ENCODE data around the gene KCNMA1. TPM values are rescaled to one million over a fixed set of nuclear protein-coding genes. Genes with fewer than 3 reads are reported as not detected.

The KCNMA1 gene
- polyA plus RNA-seq, 6 donors from 2014 or later, result not detected

GRCh38 chr10:77649333-77650331, 12.0 kb upstream of the KCNMA1 start:
- Mint-ChIP-seq H3K4me1 (peaks cover 0 to 5% (median 3%) of the 10 kb centered on the region in 3 donors), H3K4me3 (no peak overlapping the region), H3K36me3 (peaks cover 0 to 4% of the 10 kb centered on the region in 2 donors), H3K9me3 (peaks cover 0 to 18% (median 5%) of the 10 kb centered on the region in 7 donors), H3K27me3 (peaks cover 0 to 9% (median 7%) of the 10 kb centered on the region in 3 donors), H3K27ac (peak overlapping the region in 1 of 6 donors; percentile 76)
- ATAC-seq (ENCODE audit: low read depth in 2 of 2) (no peak), DNase-seq (no peak)

GRCh38 chr10:77648472-77648871, 10.9 kb upstream of the KCNMA1 start:
- DNase-seq (no peak), ATAC-seq (ENCODE audit: low read depth in 2 of 2) (no peak)
- Mint-ChIP-seq H3K4me1 (peaks cover 0 to 5% (median 3%) of the 10 kb centered on the region in 3 donors), H3K27ac (no peak overlapping the region), H3K36me3 (peaks cover 0 to 4% of the 10 kb centered on the region in 2 donors), H3K4me3 (no peak overlapping the region), H3K9me3 (peaks cover 0 to 15% (median 5%) of the 10 kb centered on the region in 7 donors), H3K27me3 (peaks cover 4 to 14% (median 5%) of the 10 kb centered on the region in 3 donors)

- Mint-ChIP-seq H3K9me3 (peaks cover 0 to 8% (median under 1%) of the 10 kb centered on the region in 7 donors), H3K27me3 (peaks cover 0 to 14% (median 4%) of the 10 kb centered on the region in 3 donors), H3K4me1 (peaks cover 0 to 5% (median 3%) of the 10 kb centered on the region in 3 donors), H3K36me3 (no peaks in the 10 kb centered on the region), H3K27ac (no peak overlapping the region), H3K4me3 (no peak overlapping the region)
- ATAC-seq (ENCODE audit: low read depth in 2 of 2) (no peak), DNase-seq (no peak)
Measured at GRCh38 chr10:77647543-77648293, 10.1 kb upstream of the KCNMA1 start.

GRCh38 chr10:77644557-77645243, 7.1 kb upstream of the KCNMA1 start:
- DNase-seq, result no peak

GRCh38 chr10:77643795-77644468, 6.3 kb upstream of the KCNMA1 start:
- H3K36me3 Mint-ChIP-seq, result no peaks in the 10 kb centered on the region
- no peaks in the 10 kb centered on the region for H3K9me3 Mint-ChIP-seq
- H3K4me3 Mint-ChIP-seq, result no peak overlapping the region
- peaks cover 33 to 35% (median 34%) of the 10 kb centered on the region in 3 donors for H3K27me3 Mint-ChIP-seq
- DNase-seq (peak; percentile 27), ATAC-seq (ENCODE audit: low read depth in 2 of 2) (no peak)
- H3K27ac Mint-ChIP-seq, result no peak overlapping the region
- peaks cover under 1 to 9% (median 4%) of the 10 kb centered on the region in 3 donors for H3K4me1 Mint-ChIP-seq

More at GRCh38 chr10:77644557-77645243, 7.1 kb upstream of the KCNMA1 start:
- Mint-ChIP-seq H3K4me3 (no peak overlapping the region), H3K9me3 (no peaks in the 10 kb centered on the region), H3K36me3 (no peaks in the 10 kb centered on the region), H3K4me1 (peaks cover 0 to 8% (median 4%) of the 10 kb centered on the region in 3 donors), H3K27ac (no peak overlapping the region), H3K27me3 (peaks cover 26 to 28% (median 26%) of the 10 kb centered on the region in 3 donors)
- no peak for ATAC-seq (ENCODE audit: low read depth in 2 of 2)

GRCh38 chr10:77641788-77642397, 4.3 kb upstream of the KCNMA1 start:
- Mint-ChIP-seq H3K9me3 (no peaks in the 10 kb centered on the region), H3K36me3 (peaks cover 0 to 7% of the 10 kb centered on the region in 2 donors), H3K27ac (no peak overlapping the region), H3K4me1 (peaks cover 11 to 15% (median 12%) of the 10 kb centered on the region in 3 donors), H3K27me3 (peaks cover 33 to 46% (median 46%) of the 10 kb centered on the region in 3 donors), H3K4me3 (no peak overlapping the region)
- DNase-seq (peak; percentile 44), ATAC-seq (ENCODE audit: low read depth in 2 of 2) (no peak)

- peaks cover 0 to 7% of the 10 kb centered on the region in 2 donors for H3K36me3 Mint-ChIP-seq
- H3K4me1 Mint-ChIP-seq, result peaks cover 16 to 19% (median 17%) of the 10 kb centered on the region in 3 donors
- no peak for DNase-seq
- ATAC-seq (ENCODE audit: low read depth in 2 of 2), result no peak
- no peaks in the 10 kb centered on the region for H3K9me3 Mint-ChIP-seq
- H3K4me3 Mint-ChIP-seq, result peak overlapping the region in 1 of 8 donors; percentile 52
- H3K27me3 Mint-ChIP-seq, result peaks cover 38 to 52% (median 51%) of the 10 kb centered on the region in 3 donors
- no peak overlapping the region for H3K27ac Mint-ChIP-seq
Measured at GRCh38 chr10:77641344-77641743, 3.7 kb upstream of the KCNMA1 start.

GRCh38 chr10:77640167-77640566, 2.6 kb upstream of the KCNMA1 start:
- DNase-seq (no peak), ATAC-seq (ENCODE audit: low read depth in 2 of 2) (no peak)
- peaks cover 50 to 64% (median 62%) of the 10 kb centered on the region in 3 donors for H3K27me3 Mint-ChIP-seq
- no peaks in the 10 kb centered on the region for H3K9me3 Mint-ChIP-seq
- H3K4me3 Mint-ChIP-seq, result peak overlapping the region in 3 of 8 donors; percentile 14 to 52 (median 44)
- no peak overlapping the region for H3K27ac Mint-ChIP-seq
- H3K36me3 Mint-ChIP-seq, result peaks cover 0 to 7% of the 10 kb centered on the region in 2 donors
- H3K4me1 Mint-ChIP-seq, result peaks cover 16 to 20% (median 18%) of the 10 kb centered on the region in 3 donors

- H3K27ac Mint-ChIP-seq, result no peak overlapping the region
Measured at GRCh38 chr10:77639756-77640155, 2.1 kb upstream of the KCNMA1 start.

GRCh38 chr10:77638321-77639101, 903 bp upstream of the KCNMA1 start:
- H3K4me3 Mint-ChIP-seq, result peak overlapping the region; percentile 69 to 87 (median 78)
- ATAC-seq (ENCODE audit: low read depth in 2 of 2) (no peak), DNase-seq (no peak)

More at GRCh38 chr10:77639756-77640155, 2.1 kb upstream of the KCNMA1 start:
- Mint-ChIP-seq H3K27me3 (peaks cover 54 to 68% (median 67%) of the 10 kb centered on the region in 3 donors), H3K9me3 (no peaks in the 10 kb centered on the region), H3K4me3 (peak overlapping the region in 1 of 8 donors; percentile 82), H3K4me1 (peaks cover 16 to 20% (median 18%) of the 10 kb centered on the region in 3 donors), H3K36me3 (peaks cover 0 to 7% of the 10 kb centered on the region in 2 donors)
- no peak for DNase-seq
- ATAC-seq (ENCODE audit: low read depth in 2 of 2), result no peak

GRCh38 chr10:77636967-77637531, 559 bp downstream of the KCNMA1 start:
- Mint-ChIP-seq H3K4me1 (peaks cover 16 to 20% (median 18%) of the 10 kb centered on the region in 3 donors), H3K27ac (peak overlapping the region in 2 of 6 donors; percentile 32 to 51), H3K27me3 (peaks cover 68 to 92% (median 88%) of the 10 kb centered on the region in 3 donors), H3K36me3 (peaks cover 0 to 7% of the 10 kb centered on the region in 2 donors), H3K4me3 (peak overlapping the region; percentile 76 to 91 (median 84)), H3K9me3 (no peaks in the 10 kb centered on the region)
- ATAC-seq (ENCODE audit: low read depth in 2 of 2) (peak in 1 of 2 donors; percentile 5), DNase-seq (no peak)

More at GRCh38 chr10:77638321-77639101, 903 bp upstream of the KCNMA1 start:
- peaks cover 0 to 7% of the 10 kb centered on the region in 2 donors for H3K36me3 Mint-ChIP-seq
- peak overlapping the region in 1 of 6 donors; percentile 72 for H3K27ac Mint-ChIP-seq
- H3K9me3 Mint-ChIP-seq, result no peaks in the 10 kb centered on the region
- H3K4me1 Mint-ChIP-seq, result peaks cover 16 to 20% (median 18%) of the 10 kb centered on the region in 3 donors
- peaks cover 59 to 80% (median 75%) of the 10 kb centered on the region in 3 donors for H3K27me3 Mint-ChIP-seq
